ENCODE results near the gene DDX5. TPM values are rescaled to one million over a fixed set of nuclear protein-coding genes. Genes with fewer than 3 reads are reported as not detected.

DDX5 gene
- total RNA-seq, 2 experiments from 2014 or later, result 575 TPM

Small RNA genes lying within 50 kb of the gene (microRNA-seq; reads per million reads assigned to microRNA genes)
- gene MIR3064 (ENCODE audit: borderline replicate concordance) (6.7 reads per million, percentile 22 among the genes with 10 or more reads in this experiment), gene MIR5047 (ENCODE audit: borderline replicate concordance) (not detected)

Other genes with a start within 250 kb of the DDX5 start
- gene TEX2, start 243.0 kb downstream of the DDX5 start, total RNA-seq, result 10 to 100 TPM; 15.2 to 15.8 TPM
- gene PECAM1, start 115.4 kb downstream of the DDX5 start, total RNA-seq, result 10 to 100 TPM in 1 of 2 experiments, 1 to 10 TPM in 1; 9.9 to 13.5 TPM
- gene MILR1, start 57.2 kb downstream of the DDX5 start, total RNA-seq, result under 1 TPM in 1 of 2 experiments, not detected in 1; 0.30 TPM
- 10 to 100 TPM; 26.9 to 30.2 TPM for gene POLG2, start 9.2 kb downstream of the DDX5 start, total RNA-seq
- gene CEP95, start 688 bp upstream of the DDX5 start, total RNA-seq, result 10 to 100 TPM; 40.5 to 42.8 TPM
- gene SMURF2, start 156.0 kb upstream of the DDX5 start, total RNA-seq, result 10 to 100 TPM; 13.9 to 15.0 TPM